Activated CD4-positive, alpha-beta T cell treated with anti-CD3 and anti-CD28 coated beads, Interleukin-2, amount 10 ng/mL, durations not matched to agents 24 days and 14 days (primary cell): Measurements from ENCODE around the gene CCDC88A. TPM values are rescaled to one million over a fixed set of nuclear protein-coding genes. Genes with fewer than 3 reads are reported as not detected.

Source experiments
- DNase-seq: peaks from one replicate; pipeline ENCODE4 v3.0.0; 2022
- H3K27ac Mint-ChIP-seq: one replicate; pipeline ENCODE4 v1.8.0; 2022; ENCODE audit warnings: mild to moderate bottlenecking, mixed read lengths
- H3K27me3 Mint-ChIP-seq: one replicate; pipeline ENCODE4 v1.8.0; 2022; ENCODE audit warnings: mixed read lengths
- H3K36me3 Mint-ChIP-seq: one replicate; pipeline ENCODE4 v1.8.0; 2022; ENCODE audit warnings: low read depth, mild to moderate bottlenecking, mixed read lengths
- H3K4me1 Mint-ChIP-seq: one replicate; pipeline ENCODE4 v1.8.0; 2021; ENCODE audit warnings: mixed read lengths
- H3K4me3 Mint-ChIP-seq: one replicate; pipeline ENCODE4 v1.8.0; 2022; ENCODE audit warnings: mild to moderate bottlenecking, moderate library complexity, mixed read lengths
- H3K9me3 Mint-ChIP-seq: one replicate; pipeline ENCODE4 v1.8.0; 2021; ENCODE audit warnings: mixed read lengths
- intact Hi-C: fragments of 100-400 bp; cut with micrococcal nuclease; formaldehyde crosslinking; loops from one replicate; pipeline ENCODE4 v1.15.1; 2023
- total RNA-seq: library from RNA; stranded (reverse); gene quantifications from 2 replicates; pipeline ENCODE4 v1.2.3, GENCODE V29; 2022

CCDC88A gene
- total RNA-seq, 1 donor from 2014 or later: 9.5 TPM

GRCh38 chr2:55351672-55352071 lies 68.0 kb downstream of the CCDC88A start:
- H3K27ac Mint-ChIP-seq: no peak overlapping the region
- no peak for DNase-seq
- intact Hi-C loops: no loop called here
- H3K4me3 Mint-ChIP-seq: no peak overlapping the region
- no peaks in the 10 kb centered on the region for H3K27me3 Mint-ChIP-seq
- H3K4me1 Mint-ChIP-seq: no peaks in the 10 kb centered on the region
- H3K9me3 Mint-ChIP-seq: no peaks in the 10 kb centered on the region
- H3K36me3 Mint-ChIP-seq: no peaks in the 10 kb centered on the region

- H3K36me3 Mint-ChIP-seq: no peaks in the 10 kb centered on the region
- no peaks in the 10 kb centered on the region for H3K4me1 Mint-ChIP-seq
- H3K4me3 Mint-ChIP-seq: no peak overlapping the region
- intact Hi-C loops: no loop called here
- H3K27ac Mint-ChIP-seq: no peak overlapping the region
- no peak for DNase-seq
- no peaks in the 10 kb centered on the region for H3K9me3 Mint-ChIP-seq
- H3K27me3 Mint-ChIP-seq: no peaks in the 10 kb centered on the region
These were observed 74.6 kb downstream of the CCDC88A start for GRCh38 chr2:55345064-55345463.

- DNase-seq: no peak
- no peaks in the 10 kb centered on the region for H3K27me3 Mint-ChIP-seq
- no peaks in the 10 kb centered on the region for H3K9me3 Mint-ChIP-seq
- H3K36me3 Mint-ChIP-seq: no peaks in the 10 kb centered on the region
- H3K27ac Mint-ChIP-seq: no peak overlapping the region
- intact Hi-C loops: no loop called here
- no peak overlapping the region for H3K4me3 Mint-ChIP-seq
- no peaks in the 10 kb centered on the region for H3K4me1 Mint-ChIP-seq
These were observed 81.4 kb downstream of the CCDC88A start for GRCh38 chr2:55338268-55338667.

- Mint-ChIP-seq H3K27ac (no peak overlapping the region), H3K36me3 (no peaks in the 10 kb centered on the region), H3K4me1 (no peaks in the 10 kb centered on the region), H3K27me3 (no peaks in the 10 kb centered on the region), H3K4me3 (no peak overlapping the region), H3K9me3 (no peaks in the 10 kb centered on the region)
- DNase-seq: no peak
- intact Hi-C loops: no loop called here
These were observed 84.9 kb downstream of the CCDC88A start for GRCh38 chr2:55334728-55335127.

- Mint-ChIP-seq H3K36me3 (no peaks in the 10 kb centered on the region), H3K27ac (no peak overlapping the region), H3K4me3 (no peak overlapping the region), H3K27me3 (no peaks in the 10 kb centered on the region), H3K4me1 (no peaks in the 10 kb centered on the region), H3K9me3 (no peaks in the 10 kb centered on the region)
- intact Hi-C loops: no loop called here
- no peak for DNase-seq
These were observed 88.9 kb downstream of the CCDC88A start for GRCh38 chr2:55330541-55331297.

GRCh38 chr2:55327470-55328230 lies 92.0 kb downstream of the CCDC88A start:
- no peak for DNase-seq
- H3K27me3 Mint-ChIP-seq: no peaks in the 10 kb centered on the region
- H3K36me3 Mint-ChIP-seq: no peaks in the 10 kb centered on the region
- H3K27ac Mint-ChIP-seq: no peak overlapping the region
- no peaks in the 10 kb centered on the region for H3K9me3 Mint-ChIP-seq
- no peak overlapping the region for H3K4me3 Mint-ChIP-seq
- intact Hi-C loops: no loop called here
- no peaks in the 10 kb centered on the region for H3K4me1 Mint-ChIP-seq

GRCh38 chr2:55314985-55315384 lies 104.7 kb downstream of the CCDC88A start:
- Mint-ChIP-seq H3K27ac (no peak overlapping the region), H3K9me3 (no peaks in the 10 kb centered on the region), H3K36me3 (peaks cover 2% of the 10 kb centered on the region), H3K4me3 (no peak overlapping the region), H3K27me3 (no peaks in the 10 kb centered on the region), H3K4me1 (peaks cover 9% of the 10 kb centered on the region)
- intact Hi-C loops: loop anchor here (5.0 kb wide), 3 partner anchors 48 to 272 kb away; partner anchors contain the start of gene MTIF2
- DNase-seq: no peak

- H3K4me3 Mint-ChIP-seq: no peak overlapping the region
- H3K9me3 Mint-ChIP-seq: no peaks in the 10 kb centered on the region
- intact Hi-C loops: loop anchor here (1.0 to 5.0 kb wide), 5 partner anchors 17 to 306 kb away; partner anchors contain the start of genes MTIF2 and PPP4R3B
These were observed 108.2 kb downstream of the CCDC88A start for GRCh38 chr2:55311444-55311870.

GRCh38 chr2:55309446-55309845 lies 110.2 kb downstream of the CCDC88A start:
- no peaks in the 10 kb centered on the region for H3K9me3 Mint-ChIP-seq
- peaks cover 2% of the 10 kb centered on the region for H3K36me3 Mint-ChIP-seq
- peaks cover 14% of the 10 kb centered on the region for H3K4me1 Mint-ChIP-seq
- DNase-seq: no peak
- H3K27ac Mint-ChIP-seq: no peak overlapping the region
- H3K4me3 Mint-ChIP-seq: no peak overlapping the region
- intact Hi-C loops: no loop called here
- H3K27me3 Mint-ChIP-seq: no peaks in the 10 kb centered on the region

More at GRCh38 chr2:55311444-55311870, 108.2 kb downstream of the CCDC88A start:
- DNase-seq: no peak
- Mint-ChIP-seq H3K4me1 (peaks cover 14% of the 10 kb centered on the region), H3K27me3 (no peaks in the 10 kb centered on the region), H3K36me3 (peaks cover 2% of the 10 kb centered on the region), H3K27ac (peak overlapping the region; percentile 54)

- Mint-ChIP-seq H3K36me3 (no peaks in the 10 kb centered on the region), H3K27ac (no peak overlapping the region), H3K27me3 (peaks cover 2% of the 10 kb centered on the region), H3K9me3 (no peaks in the 10 kb centered on the region), H3K4me1 (peaks cover 3% of the 10 kb centered on the region), H3K4me3 (no peak overlapping the region)
- no peak for DNase-seq
- intact Hi-C loops: no loop called here
These were observed 117.4 kb downstream of the CCDC88A start for GRCh38 chr2:55302241-55302640.

- intact Hi-C loops: no loop called here
- H3K4me1 Mint-ChIP-seq: peaks cover 3% of the 10 kb centered on the region
- no peaks in the 10 kb centered on the region for H3K36me3 Mint-ChIP-seq
- H3K27me3 Mint-ChIP-seq: peaks cover 2% of the 10 kb centered on the region
- H3K9me3 Mint-ChIP-seq: no peaks in the 10 kb centered on the region
- no peak overlapping the region for H3K27ac Mint-ChIP-seq
- no peak overlapping the region for H3K4me3 Mint-ChIP-seq
- DNase-seq: no peak
These were observed 118.4 kb downstream of the CCDC88A start for GRCh38 chr2:55301277-55301676.

- Mint-ChIP-seq H3K4me1 (peaks cover 9% of the 10 kb centered on the region), H3K27ac (no peak overlapping the region), H3K4me3 (no peak overlapping the region), H3K36me3 (no peaks in the 10 kb centered on the region), H3K27me3 (no peaks in the 10 kb centered on the region), H3K9me3 (no peaks in the 10 kb centered on the region)
- intact Hi-C loops: no loop called here
- DNase-seq: no peak
These were observed 123.3 kb downstream of the CCDC88A start for GRCh38 chr2:55296393-55296792.

GRCh38 chr2:55283083-55283482 lies 136.6 kb downstream of the CCDC88A start:
- Mint-ChIP-seq H3K4me3 (peak overlapping the region; percentile 31), H3K9me3 (no peaks in the 10 kb centered on the region), H3K27ac (no peak overlapping the region), H3K27me3 (no peaks in the 10 kb centered on the region), H3K36me3 (peaks cover 2% of the 10 kb centered on the region), H3K4me1 (peaks cover 9% of the 10 kb centered on the region)
- no peak for DNase-seq
- intact Hi-C loops: loop anchor here (10.0 kb wide), 1 partner anchor 232 kb away; the partner anchor contains the start of gene CFAP36
